Small intestine (tissue), 7 donors: ENCODE results near the gene PDP2. TPM values are rescaled to one million over a fixed set of nuclear protein-coding genes. Genes with fewer than 3 reads are reported as not detected.
A peak's percentile ranks its signal among the peaks of the same experiment; 100 is the strongest.

Source experiments
- DNase-seq, 2 donors: peaks; one replicate each; pipeline versions ENCODE4 v3.0.0 to v3.0.0-alpha.2; 2013
- FAIRE-seq: peaks from 2 replicates; lab custom pipeline; 2012; peaks lifted over from hg19 to GRCh38; lab: Jason Lieb, UNC
- H3K27ac ChIP-seq, 3 donors: one replicate each; pipeline ENCODE4 v1.5.1; 2013; ENCODE audit warnings: low read length in 2 of 3, mild to moderate bottlenecking in 2 of 3, control low read depth in 1 of 3, inconsistent platforms in 1 of 3, low read depth in 1 of 3, moderate library complexity in 1 of 3
- H3K27me3 ChIP-seq, 3 donors: one replicate each; pipeline ENCODE4 v1.6.1; 2013; ENCODE audit warnings: low read length in 3 of 3, inconsistent platforms in 1 of 3; ENCODE audit not compliant: control insufficient read depth in 3 of 3, insufficient read depth in 3 of 3
- H3K36me3 ChIP-seq, 3 donors: one replicate each; pipeline ENCODE4 v1.6.1; 2013; ENCODE audit warnings: low read length in 3 of 3, inconsistent platforms in 1 of 3, low read depth in 1 of 3, mild to moderate bottlenecking in 1 of 3, moderate library complexity in 1 of 3; ENCODE audit not compliant: control insufficient read depth in 3 of 3, insufficient read depth in 2 of 3
- H3K4me1 ChIP-seq, 3 donors: one replicate each; pipeline ENCODE4 v1.6.1; 2013; ENCODE audit warnings: low read length in 2 of 3, inconsistent platforms in 1 of 3, low read depth in 1 of 3, mild to moderate bottlenecking in 1 of 3, moderate library complexity in 1 of 3; ENCODE audit not compliant: control insufficient read depth in 3 of 3, insufficient read depth in 2 of 3
- H3K4me3 ChIP-seq, 3 donors: one replicate each; pipeline ENCODE4 v1.5.1; 2013; ENCODE audit warnings: low read length in 3 of 3, control low read depth in 1 of 3, inconsistent platforms in 1 of 3, low read depth in 1 of 3, mild to moderate bottlenecking in 1 of 3, moderate library complexity in 1 of 3
- H3K9me3 ChIP-seq, 2 donors: one replicate each; pipeline ENCODE4 v1.6.1; 2013; ENCODE audit warnings: low read depth in 1 of 2, low read length in 1 of 2; ENCODE audit not compliant: control insufficient read depth in 2 of 2, insufficient read depth in 1 of 2
- WGBS, 3 donors: extraction: QIAGEN DNeasy Blood & Tissue Kit; methylation state at CpG; one replicate each; pipeline ENCODE4 v1.1.7; 2013; 5-methylcytosine and 5-hydroxymethylcytosine counted together
- polyA plus RNA-seq, 4 donors: library from polyadenylated mRNA; stranded (reverse) in 3 of 4; unstranded in 1 of 4; fragments of 200-250 nt in 3 of 4; fragments of 120-200 nt in 1 of 4; gene quantifications; one replicate each; pipeline versions ENCODE4 v1.2.1 to v1.2.3, GENCODE V29; 2013
- donor health status: healthy with polysubstance abuse.
- donor health status: control.
- donor health status: control.
- donor health status: Bipolar disorder and iron deficiency.
- donor health status: healthy.

PDP2 gene
- polyA plus RNA-seq, 4 donors: 1.6 to 11.2 (median 4.3) TPM

DNA sequence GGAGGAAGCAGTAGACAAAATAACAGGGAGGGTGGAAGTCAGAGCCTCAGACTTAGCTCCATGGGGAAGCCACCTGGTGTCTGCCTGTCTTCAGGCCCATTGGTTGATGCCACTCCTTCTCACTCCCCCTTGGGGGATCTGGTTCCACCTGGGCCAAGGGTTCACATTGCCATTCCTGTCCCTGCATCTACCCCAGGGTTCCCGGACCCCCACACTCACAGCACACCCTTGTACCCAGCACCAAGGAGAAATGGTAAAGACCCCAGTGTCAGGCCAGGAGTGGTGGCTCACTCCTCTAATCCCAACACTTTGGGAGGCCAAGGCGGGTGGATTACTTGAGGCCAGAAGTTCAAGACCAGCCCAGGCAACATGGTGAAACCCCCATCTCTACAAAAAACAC lies 37.1 kb upstream of the PDP2 start:
- DNase-seq: no peak
- peaks cover 0 to 9% (median 2%) of the 10 kb centered on the region in 3 donors for H3K4me1 ChIP-seq
- no peaks in the 10 kb centered on the region for H3K9me3 ChIP-seq
- peaks cover 0 to 26% (median 10%) of the 10 kb centered on the region in 3 donors for H3K27me3 ChIP-seq
- WGBS, 3 donors: 93 to 98% (median 98%) methylated on average over 2 of the region's 2 CpGs
- FAIRE-seq: no peak
- no peak overlapping the region for H3K4me3 ChIP-seq
- no peak overlapping the region for H3K27ac ChIP-seq
- no peaks in the 10 kb centered on the region for H3K36me3 ChIP-seq

DNA sequence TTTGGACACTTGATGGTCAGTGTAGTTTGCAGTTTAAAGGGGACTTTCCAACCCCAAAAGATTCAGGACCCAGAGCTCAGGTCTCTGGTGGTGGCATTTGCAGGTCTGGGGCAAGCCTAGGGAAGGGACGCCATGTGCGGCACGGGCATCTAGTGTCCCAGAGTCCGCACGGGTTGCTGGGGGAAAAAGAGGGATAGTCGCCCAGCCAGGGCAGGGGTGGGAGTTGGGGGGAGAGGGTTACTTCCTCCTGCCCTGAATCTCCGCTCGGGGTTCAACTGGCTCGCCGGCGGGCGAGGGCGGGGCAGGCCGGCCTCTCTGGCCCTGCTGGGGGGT lies 36.3 kb upstream of the PDP2 start:
- DNase-seq (no peak), FAIRE-seq (no peak)
- Histone ChIP-seq H3K4me1 (peaks cover 0 to 16% (median 6%) of the 10 kb centered on the region in 3 donors), H3K27me3 (peaks cover 0 to 26% (median 10%) of the 10 kb centered on the region in 3 donors), H3K27ac (no peak overlapping the region), H3K4me3 (peak overlapping the region in 2 of 3 donors; percentile 2 to 49), H3K36me3 (no peaks in the 10 kb centered on the region), H3K9me3 (no peaks in the 10 kb centered on the region)
- WGBS, 3 donors: 13 to 15% (median 15%) methylated on average over 5 to 14 of the region's 14 CpGs

DNA sequence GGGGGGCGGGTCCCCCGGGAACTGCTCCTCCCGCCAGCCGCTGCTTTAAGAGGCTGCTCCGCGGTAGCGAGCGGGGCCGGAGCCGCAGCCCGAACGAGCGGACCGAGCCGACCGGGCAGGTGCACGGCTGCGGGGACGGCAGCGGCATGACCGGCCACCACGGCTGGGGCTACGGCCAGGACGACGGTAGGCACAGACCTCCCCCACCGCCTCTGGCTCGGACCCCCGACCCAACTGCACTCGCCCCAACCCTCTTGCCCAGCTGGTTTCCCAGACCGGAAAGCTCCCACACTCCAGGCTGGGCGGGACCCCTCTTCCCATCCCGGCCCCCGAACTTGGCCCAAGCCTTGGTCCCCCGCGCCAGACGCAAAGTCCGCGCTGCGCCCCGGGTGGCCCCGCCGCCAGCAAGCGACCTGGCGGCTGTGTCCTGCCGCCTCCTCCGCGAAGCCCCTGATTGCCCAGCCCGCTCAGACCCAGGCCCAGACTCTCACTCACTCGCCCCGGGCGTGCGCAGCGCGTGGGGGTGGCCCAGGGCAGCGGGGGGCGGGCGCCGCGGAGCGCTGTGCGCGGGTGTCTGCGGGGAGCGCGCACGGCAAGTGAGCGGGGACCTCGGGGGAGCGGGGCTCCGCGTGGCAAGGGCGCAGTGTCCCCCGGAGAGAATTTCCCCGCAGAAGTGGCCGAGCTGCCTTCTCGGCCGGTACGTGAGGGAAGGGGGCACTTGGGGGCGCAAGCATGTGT lies 35.8 kb upstream of the PDP2 start, which contains the start of gene CA7:
Gene CA7, plus strand, starts transcription at position 73 of the 738 bp plus-strand sequence. Its CDS starts 74 bp downstream, at position 147.
- DNase-seq (peak in 1 of 2 donors; percentile 49), FAIRE-seq (no peak)
- Histone ChIP-seq H3K27me3 (peaks cover 0 to 26% (median 10%) of the 10 kb centered on the region in 3 donors), H3K9me3 (no peaks in the 10 kb centered on the region), H3K4me1 (peaks cover 0 to 18% (median 6%) of the 10 kb centered on the region in 3 donors), H3K27ac (no peak within 1 kb of the TSS), H3K36me3 (no peaks in the 10 kb centered on the region), H3K4me3 (peak within 1 kb of the TSS in 2 of 3 donors; percentile 43 to 49)
- 1 to 2% (median 2%) methylated on average over 38 to 79 of the region's 79 CpGs for WGBS, 3 donors

DNA sequence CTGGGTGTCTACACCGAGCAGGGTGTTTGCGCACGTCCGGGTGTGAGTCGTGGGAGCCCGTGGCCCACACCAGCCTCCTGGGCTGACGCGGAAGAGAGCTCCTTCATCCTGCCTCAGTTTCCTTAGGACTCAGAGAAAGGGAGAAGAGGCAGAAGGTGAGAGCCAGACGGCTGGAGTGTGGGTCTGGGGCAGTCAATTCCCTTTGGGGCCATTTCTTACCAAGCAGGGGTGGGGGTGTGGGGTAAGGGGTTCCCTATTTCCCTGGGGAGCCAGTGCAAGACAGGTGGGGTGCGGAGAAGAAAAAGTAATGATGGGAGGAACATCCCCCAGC lies 35.3 kb upstream of the PDP2 start:
- Histone ChIP-seq H3K36me3 (no peaks in the 10 kb centered on the region), H3K4me1 (peaks cover 0 to 18% (median 6%) of the 10 kb centered on the region in 3 donors), H3K27me3 (peaks cover 0 to 26% (median 10%) of the 10 kb centered on the region in 3 donors), H3K9me3 (no peaks in the 10 kb centered on the region), H3K27ac (no peak overlapping the region), H3K4me3 (peak overlapping the region in 2 of 3 donors; percentile 34 to 49)
- no peak for DNase-seq
- FAIRE-seq: no peak
- WGBS, 3 donors: 9 to 15% (median 10%) methylated on average over 10 of the region's 10 CpGs

DNA sequence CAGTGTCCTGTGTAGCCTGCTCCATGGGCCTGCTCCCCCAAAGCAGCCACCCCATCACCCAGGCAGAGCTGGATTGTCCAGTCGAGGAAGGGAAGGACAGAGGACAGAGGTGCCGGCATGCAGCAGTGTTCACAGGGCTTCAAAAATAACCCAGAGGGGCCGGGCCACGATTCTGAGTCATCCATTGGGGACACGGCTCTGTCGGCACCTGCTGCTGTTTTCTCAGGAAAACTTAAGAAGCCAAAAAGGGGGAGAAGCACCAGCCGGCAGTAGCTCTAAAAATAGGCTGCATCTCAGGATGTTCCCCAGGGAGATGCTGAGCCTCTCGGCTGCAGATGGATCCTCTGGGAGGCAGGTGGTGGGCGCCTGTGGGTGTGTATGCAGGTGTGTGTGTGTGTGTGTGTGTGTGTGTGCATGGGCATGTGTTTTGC lies 34.5 kb upstream of the PDP2 start:
- Histone ChIP-seq H3K4me3 (peak overlapping the region in 1 of 3 donors; percentile 49), H3K27ac (no peak overlapping the region), H3K4me1 (peaks cover 0 to 18% (median 6%) of the 10 kb centered on the region in 3 donors), H3K9me3 (no peaks in the 10 kb centered on the region), H3K27me3 (peaks cover 0 to 26% (median 10%) of the 10 kb centered on the region in 3 donors), H3K36me3 (no peaks in the 10 kb centered on the region)
- no peak for DNase-seq
- FAIRE-seq: no peak
- 49 to 61% (median 56%) methylated on average over 9 of the region's 9 CpGs for WGBS, 3 donors

DNA sequence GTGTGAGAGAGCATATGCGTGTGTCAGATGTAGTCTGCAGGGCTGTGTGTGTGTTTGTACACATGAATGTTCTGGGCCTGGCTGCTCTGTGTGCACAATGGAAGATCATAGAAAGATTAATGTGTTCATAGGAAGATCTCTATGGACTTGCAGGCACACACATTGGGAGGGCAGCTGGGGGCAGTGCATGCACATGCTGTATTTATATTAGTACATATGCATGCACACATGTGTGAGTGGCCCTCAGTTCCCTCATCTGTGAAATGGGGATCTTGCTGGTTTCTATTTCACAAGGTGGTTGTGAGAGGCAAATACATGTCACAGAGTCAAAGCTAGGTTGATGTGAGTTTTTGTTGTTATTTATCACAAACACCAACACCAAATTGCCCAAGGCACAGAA lies 34.0 kb upstream of the PDP2 start:
- 89 to 100% (median 100%) methylated on average over 1 of the region's 1 CpG for WGBS, 3 donors
- no peaks in the 10 kb centered on the region for H3K9me3 ChIP-seq
- H3K4me1 ChIP-seq: peaks cover 0 to 18% (median 6%) of the 10 kb centered on the region in 3 donors
- no peak overlapping the region for H3K27ac ChIP-seq
- no peak for DNase-seq
- no peaks in the 10 kb centered on the region for H3K36me3 ChIP-seq
- no peak overlapping the region for H3K4me3 ChIP-seq
- FAIRE-seq: no peak
- peaks cover 0 to 26% (median 10%) of the 10 kb centered on the region in 3 donors for H3K27me3 ChIP-seq

DNA sequence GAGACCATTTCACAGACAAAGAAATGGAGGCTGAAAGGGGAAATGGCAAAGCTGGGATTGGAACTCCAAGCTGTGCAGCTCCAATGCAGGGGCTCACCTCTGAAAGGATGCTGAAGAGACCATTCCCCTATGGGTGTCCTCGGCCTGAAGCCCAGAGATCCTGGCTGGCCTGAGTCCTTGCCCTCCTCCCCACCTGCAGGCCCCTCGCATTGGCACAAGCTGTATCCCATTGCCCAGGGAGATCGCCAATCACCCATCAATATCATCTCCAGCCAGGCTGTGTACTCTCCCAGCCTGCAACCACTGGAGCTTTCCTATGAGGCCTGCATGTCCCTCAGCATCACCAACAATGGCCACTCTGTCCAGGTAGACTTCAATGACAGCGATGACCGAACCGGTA lies 33.5 kb upstream of the PDP2 start:
- Histone ChIP-seq H3K36me3 (no peaks in the 10 kb centered on the region), H3K4me1 (peaks cover 0 to 18% (median 6%) of the 10 kb centered on the region in 3 donors), H3K27me3 (peaks cover 0 to 26% (median 10%) of the 10 kb centered on the region in 3 donors), H3K9me3 (no peaks in the 10 kb centered on the region), H3K4me3 (no peak overlapping the region), H3K27ac (no peak overlapping the region)
- DNase-seq: no peak
- 92 to 96% (median 95%) methylated on average over 6 of the region's 6 CpGs for WGBS, 3 donors
- FAIRE-seq: no peak

DNA sequence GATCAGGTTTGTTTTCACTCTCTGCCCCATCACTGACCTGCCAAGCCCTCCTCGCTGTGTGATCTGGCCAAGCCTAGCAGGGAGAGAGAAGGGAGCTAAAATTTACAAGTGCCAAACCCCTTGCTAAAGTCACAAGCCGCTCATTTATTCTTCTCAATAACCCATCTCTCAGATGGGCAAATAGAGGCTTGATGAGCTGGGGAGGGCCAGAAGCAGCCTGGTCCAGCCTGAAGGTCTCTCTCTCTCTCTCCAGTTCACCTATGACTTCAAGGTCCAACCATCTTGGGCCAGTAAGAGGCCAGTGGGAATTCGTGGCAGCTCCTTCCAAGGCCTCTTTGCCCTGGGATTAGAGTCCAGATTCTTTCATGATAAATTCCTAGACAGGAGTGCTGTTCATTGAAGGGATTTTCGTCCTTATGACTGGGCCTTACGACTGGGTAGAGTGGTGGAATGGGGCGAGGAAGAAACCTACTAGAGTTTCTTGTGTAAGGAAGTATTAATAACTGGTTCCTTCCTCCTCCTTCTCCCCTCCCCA lies 32.7 kb upstream of the PDP2 start:
- 44 to 59% (median 49%) methylated on average over 6 of the region's 6 CpGs for WGBS, 3 donors
- H3K4me3 ChIP-seq: no peak overlapping the region
- H3K27ac ChIP-seq: peak overlapping the region in 2 of 3 donors; percentile 15 to 68
- H3K4me1 ChIP-seq: peaks cover 0 to 18% (median 6%) of the 10 kb centered on the region in 3 donors
- H3K36me3 ChIP-seq: no peaks in the 10 kb centered on the region
- FAIRE-seq (no peak), DNase-seq (peak; percentile 78 to 89)
- peaks cover 0 to 26% (median 10%) of the 10 kb centered on the region in 3 donors for H3K27me3 ChIP-seq
- no peaks in the 10 kb centered on the region for H3K9me3 ChIP-seq
